Upper lobe of left lung (tissue), 6 donors: ENCODE measurements around the gene SPRED2. TPM values are rescaled to one million over a fixed set of nuclear protein-coding genes. Genes with fewer than 3 reads are reported as not detected.

ENCODE experiments used
- ATAC-seq, 2 donors: fragments of 200-7000 bp; cut with Tn5 transposase; one replicate each; pipeline ENCODE4 v1.9.1; 2022; ENCODE audit warnings: mild to moderate bottlenecking in 2 of 2, moderate library complexity in 2 of 2; ENCODE audit not compliant: low FRiP score in 2 of 2
- DNase-seq, 2 donors: peaks; one replicate each; pipeline ENCODE4 v3.0.0-alpha.2; 2019 to 2020
- H3K27ac ChIP-seq, 4 donors: fragments of 200-600 bp; sonication (generic); one replicate each; pipeline ENCODE4 v1.5.1; 2016 to 2019
- H3K27me3 ChIP-seq, 4 donors: fragments of 200-600 bp; sonication (generic); one replicate each; pipeline ENCODE4 v1.5.1; 2017 to 2019
- H3K36me3 ChIP-seq, 4 donors: fragments of 200-600 bp; sonication (generic); one replicate each; pipeline ENCODE4 v1.5.1; 2016 to 2019
- H3K4me1 ChIP-seq, 4 donors: fragments of 200-600 bp; sonication (generic); one replicate each; pipeline ENCODE4 v1.5.1; 2018 to 2019
- H3K4me3 ChIP-seq, 4 donors: fragments of 200-600 bp; sonication (generic); one replicate each; pipeline ENCODE4 v1.5.1; 2017 to 2019; ENCODE audit warnings: mild to moderate bottlenecking in 2 of 4, moderate library complexity in 1 of 4
- H3K9me3 ChIP-seq, 4 donors: fragments of 200-600 bp; sonication (generic); one replicate each; pipeline ENCODE4 v1.5.1; 2018 to 2019
- CTCF ChIP-seq, 6 experiments: fragments of 450-650 bp in 4 of 6; fragments of 200-600 bp in 2 of 6; sonication (generic) in 2 of 6; IDR thresholded peaks; one replicate each; pipeline ENCODE4 v1.5.1; 2016 to 2019; ENCODE audit warnings: antibody characterized with exemption in 6 of 6
- EP300 ChIP-seq, 4 donors: sonication (generic); formaldehyde crosslinking; IDR thresholded peaks; one replicate each; pipeline ENCODE4 v1.5.1; 2017; ENCODE audit warnings: antibody characterized with exemption in 4 of 4, control low read depth in 2 of 4
- POLR2A ChIP-seq, 4 donors: fragments of 450-650 bp; IDR thresholded peaks; one replicate each; pipeline ENCODE4 v1.5.1; 2016 to 2017; ENCODE audit warnings: antibody characterized with exemption in 4 of 4, mild to moderate bottlenecking in 2 of 4
- POLR2AphosphoS5 ChIP-seq, 2 donors: sonication (generic); formaldehyde crosslinking; IDR thresholded peaks; one replicate each; pipeline ENCODE4 v1.5.1; 2017; ENCODE audit warnings: antibody characterized with exemption in 2 of 2
- WGBS, 2 donors: methylation state at CpG; one replicate each; pipeline ENCODE4 v1.1.5; 2017 to 2018; 5-methylcytosine and 5-hydroxymethylcytosine counted together
- total RNA-seq, 6 donors: library from RNA; depleted of rRNA in 4 of 6; stranded (reverse); fragments of >200 nt in 4 of 6; gene quantifications; one replicate each; pipeline versions ENCODE4 v1.1.0 to v1.2.1, GENCODE V29; 2016 to 2021
- donor health status: DM: no; HTN: no; CAD: no; lungs with moderate emphysema.
- donor health status: DM: no; HTN: yes; CAD: no; lungs with severe emphysema.

The SPRED2 gene
- total RNA-seq, 6 donors from 2014 or later, result 15.7 to 53.0 (median 38.1) TPM

GRCh38 chr2:65293376-65293775 is 139.0 kb downstream of the SPRED2 start:
- TF ChIP-seq EP300 (IDR thresholded peaks at IDR 0.05), result no peak
- no peak for TF ChIP-seq POLR2AphosphoS5 (IDR thresholded peaks at IDR 0.05)
- no peak for TF ChIP-seq CTCF (IDR thresholded peaks at IDR 0.05)
- TF ChIP-seq POLR2A (IDR thresholded peaks at IDR 0.05), result no peak
- no peak overlapping the region for H3K27ac ChIP-seq
- no peaks in the 10 kb centered on the region for H3K9me3 ChIP-seq
- ATAC-seq, result no peak
- H3K4me1 ChIP-seq, result peaks cover 0 to 11% (median 3%) of the 10 kb centered on the region in 4 donors
- no peaks in the 10 kb centered on the region for H3K36me3 ChIP-seq
- no peak for DNase-seq
- no peaks in the 10 kb centered on the region for H3K27me3 ChIP-seq
- WGBS, 2 donors, result 93 to 99% methylated on average over 5 of the region's 5 CpGs
- H3K4me3 ChIP-seq, result no peak overlapping the region

DNA sequence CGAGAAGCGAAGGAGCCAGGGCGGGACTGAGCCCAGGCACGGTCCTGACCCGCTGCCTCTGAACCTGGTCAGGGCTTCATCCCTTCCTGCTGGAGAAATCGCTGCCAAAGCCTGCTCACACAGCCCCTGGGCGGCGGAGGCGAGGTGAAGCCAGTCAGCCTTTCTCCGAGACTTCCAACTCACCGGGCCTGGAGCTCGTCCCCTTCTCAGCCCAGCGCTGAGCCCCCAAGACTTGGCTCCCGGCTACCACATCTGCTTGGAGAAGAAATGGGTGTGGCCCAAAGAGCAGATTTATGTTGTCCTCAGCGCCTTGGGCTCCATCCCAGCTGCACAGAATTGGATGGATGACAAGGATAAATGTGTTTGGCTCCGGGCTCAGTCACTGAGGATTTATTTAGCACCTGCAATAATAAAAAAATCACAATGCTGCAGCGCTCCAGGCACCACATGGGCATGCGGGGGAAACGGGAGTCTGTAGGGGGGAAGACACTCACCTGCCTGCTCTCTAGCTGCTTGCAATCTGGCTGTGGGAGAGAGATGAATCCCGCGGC is 139.9 kb downstream of the SPRED2 start:
- Histone ChIP-seq H3K36me3 (no peaks in the 10 kb centered on the region), H3K27me3 (no peaks in the 10 kb centered on the region), H3K27ac (no peak overlapping the region), H3K4me3 (no peak overlapping the region), H3K9me3 (no peaks in the 10 kb centered on the region), H3K4me1 (peaks cover 0 to 11% (median 3%) of the 10 kb centered on the region in 4 donors)
- no peak for TF ChIP-seq CTCF (IDR thresholded peaks at IDR 0.05)
- TF ChIP-seq POLR2A (IDR thresholded peaks at IDR 0.05), result no peak
- no peak for TF ChIP-seq EP300 (IDR thresholded peaks at IDR 0.05)
- TF ChIP-seq POLR2AphosphoS5 (IDR thresholded peaks at IDR 0.05), result no peak
- WGBS, 2 donors, result 71 to 83% methylated on average over 20 to 21 of the region's 21 CpGs
- DNase-seq, result peak in 1 of 2 donors; percentile 65
- peak in 1 of 2 donors; percentile 47 for ATAC-seq

DNA sequence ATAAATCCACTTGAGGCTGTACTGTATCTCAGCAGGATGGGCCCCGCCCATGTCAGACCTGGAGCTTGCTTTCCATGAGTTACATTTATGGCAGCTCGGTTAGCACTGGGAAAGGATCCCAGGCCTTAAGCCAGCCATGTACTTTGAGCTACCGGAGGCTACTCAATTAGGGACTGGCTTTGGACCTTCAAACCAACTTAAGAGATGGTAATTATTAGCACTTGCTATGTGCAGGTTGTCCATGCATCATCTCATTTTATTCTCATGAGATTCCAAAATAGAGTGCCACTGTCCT is 140.3 kb downstream of the SPRED2 start:
- DNase-seq (no peak), ATAC-seq (peak in 1 of 2 donors; percentile 7)
- H3K27ac ChIP-seq, result no peak overlapping the region
- no peak overlapping the region for H3K4me3 ChIP-seq
- no peaks in the 10 kb centered on the region for H3K9me3 ChIP-seq
- no peaks in the 10 kb centered on the region for H3K27me3 ChIP-seq
- 87 to 91% methylated on average over 3 of the region's 3 CpGs for WGBS, 2 donors
- TF ChIP-seq EP300 (IDR thresholded peaks at IDR 0.05) (no peak), POLR2A (IDR thresholded peaks at IDR 0.05) (no peak), CTCF (IDR thresholded peaks at IDR 0.05) (no peak), POLR2AphosphoS5 (IDR thresholded peaks at IDR 0.05) (no peak)
- peaks cover 0 to 11% (median 3%) of the 10 kb centered on the region in 4 donors for H3K4me1 ChIP-seq
- no peaks in the 10 kb centered on the region for H3K36me3 ChIP-seq

DNA sequence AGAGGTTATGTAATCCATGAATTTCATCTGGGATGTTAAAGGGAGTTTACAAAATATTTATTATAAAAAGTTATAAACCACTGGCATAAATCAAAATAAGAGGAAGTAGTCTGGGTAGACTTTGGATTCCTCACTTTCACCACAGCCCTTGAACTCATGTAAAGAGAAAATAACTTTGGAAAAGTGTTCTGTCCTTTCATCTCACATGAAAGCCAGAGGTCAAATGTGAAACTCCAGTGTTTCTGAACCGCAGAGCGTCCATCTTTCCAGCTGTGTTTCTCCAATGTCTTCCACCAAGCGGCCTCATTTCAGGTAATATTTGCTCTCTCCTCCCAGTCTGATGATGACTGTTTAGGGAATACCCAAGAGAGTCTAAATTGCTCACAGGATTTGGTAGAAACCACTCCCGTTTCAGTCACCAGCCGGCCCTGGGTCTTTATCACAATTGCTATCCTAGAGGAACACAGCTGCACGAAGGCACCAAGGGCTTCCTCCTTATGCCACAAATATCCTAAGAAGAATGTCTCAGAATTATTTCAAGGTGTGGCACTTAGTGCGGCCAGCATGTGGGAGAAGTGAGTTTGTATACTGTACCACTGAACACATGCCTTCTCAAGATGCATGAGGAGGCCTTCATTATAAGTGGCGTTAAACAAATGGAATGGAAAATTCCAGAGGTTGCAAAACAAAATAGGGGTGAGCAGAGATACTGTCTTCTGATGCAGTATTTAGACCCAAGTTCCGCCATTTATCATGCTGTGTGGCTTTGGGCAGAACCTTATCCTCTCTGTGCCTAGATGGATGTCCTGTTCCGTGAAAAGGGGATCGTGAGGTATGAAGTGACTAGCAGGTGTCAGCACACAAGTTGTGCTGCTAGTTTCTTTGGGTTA is 140.9 kb downstream of the SPRED2 start:
- Histone ChIP-seq H3K4me3 (no peak overlapping the region), H3K9me3 (no peaks in the 10 kb centered on the region), H3K27me3 (no peaks in the 10 kb centered on the region), H3K27ac (no peak overlapping the region), H3K36me3 (no peaks in the 10 kb centered on the region), H3K4me1 (peaks cover 0 to 11% (median 3%) of the 10 kb centered on the region in 4 donors)
- WGBS, 2 donors, result 80 to 88% methylated on average over 10 to 11 of the region's 11 CpGs
- no peak for ATAC-seq
- no peak for DNase-seq
- no peak for TF ChIP-seq POLR2AphosphoS5 (IDR thresholded peaks at IDR 0.05)
- peak in 1 of 6 experiments; percentile 9 for TF ChIP-seq CTCF (IDR thresholded peaks at IDR 0.05)
- TF ChIP-seq EP300 (IDR thresholded peaks at IDR 0.05), result no peak
- no peak for TF ChIP-seq POLR2A (IDR thresholded peaks at IDR 0.05)
